Breast epithelium (tissue), 4 donors: Measurements from ENCODE around the gene GNAL. TPM values are rescaled to one million over a fixed set of nuclear protein-coding genes. Genes with fewer than 3 reads are reported as not detected.

Experiments used
- DNase-seq, 2 donors: peaks; one replicate each; pipeline ENCODE4 v3.0.0-alpha.2; 2019; ENCODE audit warnings: low spot score in 2 of 2
- H3K27ac ChIP-seq, 2 donors: fragments of 200-600 bp; sonication (generic) in 1 of 2; one replicate each; pipeline ENCODE4 v1.5.1; 2016 to 2019; ENCODE audit warnings: mild to moderate bottlenecking in 1 of 2
- H3K27me3 ChIP-seq, 2 donors: fragments of 200-600 bp; sonication (generic) in 1 of 2; one replicate each; pipeline versions ENCODE4 v1.5.1 to v1.6.0; 2017 to 2019; ENCODE audit warnings: control low read depth in 1 of 2, mild to moderate bottlenecking in 1 of 2
- H3K36me3 ChIP-seq: fragments of 200-600 bp; one replicate; pipeline ENCODE4 v1.5.1; 2019
- H3K4me1 ChIP-seq, 2 donors: fragments of 200-600 bp; sonication (generic); one replicate each; pipeline ENCODE4 v1.5.1; 2016 to 2019; ENCODE audit warnings: control low read depth in 1 of 2
- H3K4me3 ChIP-seq, 3 donors: fragments of 200-600 bp; sonication (generic); 1 replicate in 2 of 3; 2 replicates in 1 of 3; pipeline ENCODE4 v1.5.1; 2016 to 2019; ENCODE audit warnings: mild to moderate bottlenecking in 3 of 3, moderate library complexity in 2 of 3
- H3K9me3 ChIP-seq, 2 donors: fragments of 200-600 bp; sonication (generic) in 1 of 2; one replicate each; pipeline ENCODE4 v1.5.1; 2016 to 2019; ENCODE audit warnings: control low read depth in 1 of 2
- POLR2A ChIP-seq: fragments of 450-650 bp; IDR thresholded peaks from one replicate; pipeline ENCODE4 v1.6.1; 2016; ENCODE audit warnings: antibody characterized with exemption, mild to moderate bottlenecking, moderate library complexity
- POLR2AphosphoS5 ChIP-seq, 3 donors: sonication (generic); formaldehyde crosslinking; IDR thresholded peaks; one replicate each; pipeline ENCODE4 v1.6.1; 2017; ENCODE audit warnings: antibody characterized with exemption in 3 of 3
- intact Hi-C: fragments of 100-400 bp; cut with DNase I; formaldehyde crosslinking; loops from one replicate; pipeline ENCODE4 v1.15.1; 2023; ENCODE audit warnings: low total_unique reads
- total RNA-seq, 3 donors: library from RNA; depleted of rRNA; stranded (reverse); fragments of >200 nt; gene quantifications; one replicate each; pipeline ENCODE4 v1.1.0, GENCODE V29; 2016
- TF ChIP-seq, protein P1 (sequence below), 3 donors: fragments of 450-650 bp; IDR thresholded peaks; one replicate each; pipeline ENCODE4 v1.5.1; 2016 to 2017; ENCODE audit warnings: antibody characterized with exemption in 3 of 3, mild to moderate bottlenecking in 3 of 3, moderate library complexity in 3 of 3

Gene GNAL
- total RNA-seq, 3 donors from 2014 or later = 6.6 to 15.4 (median 7.5) TPM

DNA sequence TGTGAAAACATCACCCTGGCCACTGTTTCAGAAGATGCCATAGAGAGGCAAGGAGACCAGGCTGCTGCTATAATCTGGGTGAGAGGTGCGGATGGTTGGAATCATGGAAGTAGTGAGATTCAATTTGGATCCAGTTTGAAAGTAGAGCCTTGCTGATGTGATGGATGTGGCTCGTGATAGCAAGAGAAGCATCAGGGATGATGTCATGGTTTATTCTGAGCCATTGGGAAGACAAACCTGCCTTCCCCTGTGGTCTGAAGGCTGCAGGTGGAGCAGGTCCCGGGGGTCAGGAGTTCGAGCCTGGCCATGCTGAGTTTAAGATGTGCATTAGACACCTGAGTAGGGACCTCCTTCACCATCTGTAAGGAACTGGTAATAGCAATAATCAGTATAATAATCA is 112.5 kb downstream of the GNAL start:
- no peak for TF ChIP-seq POLR2A
- no peaks in the 10 kb centered on the region for H3K9me3 ChIP-seq
- no peak overlapping the region for H3K27ac ChIP-seq
- H3K27me3 ChIP-seq = no peaks in the 10 kb centered on the region
- no peak overlapping the region for H3K4me3 ChIP-seq
- DNase-seq = no peak
- no peaks in the 10 kb centered on the region for H3K36me3 ChIP-seq
- H3K4me1 ChIP-seq = no peaks in the 10 kb centered on the region
- intact Hi-C loops = no loop called here

DNA sequence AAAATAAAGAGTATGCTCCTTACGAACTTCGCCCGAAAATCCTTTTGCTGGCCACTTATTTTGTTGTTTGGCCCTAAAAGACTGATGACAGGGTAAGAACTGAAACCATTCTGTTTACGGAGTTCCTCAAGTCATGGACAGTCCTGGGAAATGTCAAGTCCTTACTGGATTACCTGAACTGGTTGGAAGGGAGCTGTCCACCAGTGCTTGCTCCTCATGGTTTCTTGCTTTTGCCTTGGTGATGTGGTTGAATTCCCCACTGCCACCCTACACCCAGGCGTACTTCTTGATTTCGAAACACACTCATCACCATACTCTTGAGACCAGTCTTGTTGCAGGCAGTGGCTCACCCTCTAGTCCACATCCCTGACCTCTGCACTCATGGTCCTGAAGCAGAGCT is 113.1 kb downstream of the GNAL start:
- Histone ChIP-seq H3K4me3 (no peak overlapping the region), H3K27ac (no peak overlapping the region), H3K9me3 (no peaks in the 10 kb centered on the region), H3K4me1 (no peaks in the 10 kb centered on the region), H3K27me3 (no peaks in the 10 kb centered on the region), H3K36me3 (no peaks in the 10 kb centered on the region)
- no peak for DNase-seq
- TF ChIP-seq, protein P1, sequence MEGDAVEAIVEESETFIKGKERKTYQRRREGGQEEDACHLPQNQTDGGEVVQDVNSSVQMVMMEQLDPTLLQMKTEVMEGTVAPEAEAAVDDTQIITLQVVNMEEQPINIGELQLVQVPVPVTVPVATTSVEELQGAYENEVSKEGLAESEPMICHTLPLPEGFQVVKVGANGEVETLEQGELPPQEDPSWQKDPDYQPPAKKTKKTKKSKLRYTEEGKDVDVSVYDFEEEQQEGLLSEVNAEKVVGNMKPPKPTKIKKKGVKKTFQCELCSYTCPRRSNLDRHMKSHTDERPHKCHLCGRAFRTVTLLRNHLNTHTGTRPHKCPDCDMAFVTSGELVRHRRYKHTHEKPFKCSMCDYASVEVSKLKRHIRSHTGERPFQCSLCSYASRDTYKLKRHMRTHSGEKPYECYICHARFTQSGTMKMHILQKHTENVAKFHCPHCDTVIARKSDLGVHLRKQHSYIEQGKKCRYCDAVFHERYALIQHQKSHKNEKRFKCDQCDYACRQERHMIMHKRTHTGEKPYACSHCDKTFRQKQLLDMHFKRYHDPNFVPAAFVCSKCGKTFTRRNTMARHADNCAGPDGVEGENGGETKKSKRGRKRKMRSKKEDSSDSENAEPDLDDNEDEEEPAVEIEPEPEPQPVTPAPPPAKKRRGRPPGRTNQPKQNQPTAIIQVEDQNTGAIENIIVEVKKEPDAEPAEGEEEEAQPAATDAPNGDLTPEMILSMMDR (IDR thresholded peaks at IDR 0.05) = no peak
- TF ChIP-seq POLR2AphosphoS5 (IDR thresholded peaks at IDR 0.05) = no peak
- intact Hi-C loops = no loop called here

DNA sequence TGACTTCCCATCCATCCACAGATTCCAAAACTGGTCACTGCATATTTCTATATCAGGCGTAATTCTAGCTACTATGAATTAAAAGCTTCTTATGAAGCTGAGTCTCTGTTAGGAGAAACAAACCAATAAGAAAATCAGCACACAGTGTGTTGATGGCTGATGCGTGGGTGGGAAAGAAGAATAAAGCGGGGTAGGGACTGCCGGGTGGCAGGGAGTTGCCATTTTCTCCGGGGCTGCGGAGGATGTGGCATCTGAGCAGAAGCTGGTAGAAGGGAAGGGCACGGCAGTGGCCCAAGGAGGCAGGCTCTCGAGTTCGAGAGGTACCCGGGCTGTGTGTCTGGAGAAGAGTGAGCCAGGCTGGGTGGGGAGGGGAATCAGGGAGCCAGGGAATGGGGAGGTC is 113.5 kb downstream of the GNAL start:
- Histone ChIP-seq H3K36me3 (no peaks in the 10 kb centered on the region), H3K27me3 (no peaks in the 10 kb centered on the region), H3K4me1 (no peaks in the 10 kb centered on the region), H3K4me3 (no peak overlapping the region), H3K9me3 (no peaks in the 10 kb centered on the region), H3K27ac (no peak overlapping the region)
- intact Hi-C loops = no loop called here
- TF ChIP-seq POLR2A (no peak), POLR2AphosphoS5 (IDR thresholded peaks at IDR 0.05) (no peak)
- TF ChIP-seq, protein P1 (IDR thresholded peaks at IDR 0.05) = no peak
- DNase-seq = no peak

DNA sequence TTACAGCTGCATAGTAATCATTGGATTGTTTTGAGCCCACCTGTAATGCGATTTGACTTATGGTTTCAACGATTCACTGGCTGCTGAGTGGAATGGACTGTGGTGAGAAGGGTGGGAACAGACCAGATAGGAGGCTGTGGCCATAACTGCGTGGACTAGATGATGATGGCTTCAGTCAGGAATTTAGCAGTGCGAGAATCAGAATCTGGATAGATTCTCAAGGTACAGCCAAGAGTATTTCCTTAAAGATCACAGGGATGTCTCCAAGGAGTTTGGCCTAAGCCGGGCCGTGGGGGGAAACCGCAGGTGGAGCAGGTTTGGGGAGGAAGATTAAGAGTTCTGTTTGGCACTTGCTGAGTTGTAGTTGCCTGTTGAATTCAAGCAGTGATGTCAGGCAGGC is 118.2 kb downstream of the GNAL start:
- Histone ChIP-seq H3K4me1 (no peaks in the 10 kb centered on the region), H3K27me3 (no peaks in the 10 kb centered on the region), H3K9me3 (no peaks in the 10 kb centered on the region), H3K27ac (no peak overlapping the region), H3K4me3 (no peak overlapping the region), H3K36me3 (no peaks in the 10 kb centered on the region)
- no peak for DNase-seq
- intact Hi-C loops = no loop called here
- TF ChIP-seq POLR2AphosphoS5 (IDR thresholded peaks at IDR 0.05) = no peak

DNA sequence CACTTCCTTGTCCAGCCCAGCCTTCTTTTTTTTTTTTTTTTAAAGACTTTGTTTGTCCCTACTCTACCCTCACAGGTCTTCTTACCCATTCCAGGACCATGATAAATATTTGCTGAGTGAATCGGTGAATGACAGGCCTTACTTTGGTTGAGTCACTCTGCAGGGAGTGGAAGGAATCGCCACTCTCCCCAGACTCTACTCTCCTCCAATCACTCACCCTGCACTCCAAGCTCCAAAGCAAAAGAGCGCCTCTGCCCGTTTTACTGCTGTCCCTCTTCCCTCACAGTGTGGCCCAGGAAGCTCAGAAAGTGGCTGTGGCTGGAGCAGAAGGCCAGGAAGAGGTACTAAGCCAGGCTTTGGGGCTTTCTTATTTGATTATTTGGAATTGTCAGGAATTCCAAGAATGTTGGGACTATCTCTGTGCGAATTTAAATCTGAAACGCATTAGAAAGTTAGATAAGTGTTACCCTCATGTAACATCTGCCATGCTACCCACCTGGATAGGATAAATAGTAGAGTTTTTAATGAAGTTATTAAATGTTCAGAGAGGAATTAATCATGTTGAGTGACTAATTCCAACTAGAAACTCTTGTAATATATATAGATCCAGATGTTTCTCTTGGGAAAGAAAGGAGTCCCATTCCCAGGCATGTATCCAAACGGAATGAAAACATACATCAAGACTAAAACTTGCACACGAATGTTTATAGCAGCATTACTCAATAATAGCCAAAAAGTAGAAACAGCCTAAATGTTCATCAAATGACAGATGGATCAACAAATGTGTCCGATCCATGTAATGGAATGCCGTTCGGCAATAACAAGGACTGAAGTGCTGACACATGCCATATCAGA is 119.2 kb downstream of the GNAL start:
- intact Hi-C loops = no loop called here
- TF ChIP-seq, protein P1 (IDR thresholded peaks at IDR 0.05) = no peak
- TF ChIP-seq POLR2AphosphoS5 (IDR thresholded peaks at IDR 0.05) (no peak), POLR2A (no peak)
- Histone ChIP-seq H3K9me3 (no peaks in the 10 kb centered on the region), H3K4me3 (no peak overlapping the region), H3K27ac (no peak overlapping the region), H3K27me3 (no peaks in the 10 kb centered on the region), H3K36me3 (no peaks in the 10 kb centered on the region), H3K4me1 (no peaks in the 10 kb centered on the region)
- DNase-seq = no peak

DNA sequence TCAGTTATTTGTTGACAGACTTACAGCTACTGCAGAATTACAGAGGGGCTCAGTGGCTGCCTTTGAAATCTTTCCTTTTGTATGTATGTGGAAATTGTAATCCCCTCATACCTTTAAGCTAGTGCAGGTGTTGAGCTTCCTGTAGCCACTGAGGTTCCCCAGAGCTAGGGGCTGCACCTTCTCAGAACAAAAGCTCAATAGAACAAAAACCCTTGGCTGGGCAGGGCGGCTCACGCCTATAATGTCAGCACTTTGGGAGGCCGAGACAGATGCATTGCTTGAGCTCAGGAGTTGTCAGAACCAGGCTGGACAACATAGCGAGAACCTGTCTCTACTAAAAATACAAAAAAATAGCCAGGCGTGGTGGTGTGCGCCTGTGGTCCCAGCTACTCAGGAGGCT is 120.8 kb downstream of the GNAL start:
- Histone ChIP-seq H3K4me3 (no peak overlapping the region), H3K4me1 (no peaks in the 10 kb centered on the region), H3K27me3 (no peaks in the 10 kb centered on the region), H3K9me3 (no peaks in the 10 kb centered on the region), H3K27ac (no peak overlapping the region), H3K36me3 (no peaks in the 10 kb centered on the region)
- TF ChIP-seq POLR2A (no peak), POLR2AphosphoS5 (IDR thresholded peaks at IDR 0.05) (no peak)
- TF ChIP-seq, protein P1 (IDR thresholded peaks at IDR 0.05) = no peak
- intact Hi-C loops = no loop called here
- DNase-seq = no peak
